ENCODE measurements around the gene CTBP1.
"Not testable (repeated sequence)": the region's sequence is repeated elsewhere in the genome, so short reads cannot be mapped to it uniquely, and the experiment has no call there.

CTBP1 gene

GRCh38 chr4:1248245-1249147 is at the start of gene CTBP1:
CTBP1 (minus strand) TSS chr4:1249130; CDS start chr4:1241331, 7,799 bp downstream.
- DNase-seq, result peak; percentile 85

- DNase-seq, result no peak
These were observed 49.5 kb upstream of the CTBP1 start for GRCh38 chr4:1298461-1298860.

- DNase-seq, result no peak
These were observed 48.8 kb upstream of the CTBP1 start for GRCh38 chr4:1297456-1298325.

- no peak for DNase-seq
These were observed 48.1 kb upstream of the CTBP1 start for GRCh38 chr4:1297023-1297395.

- no peak for DNase-seq
These were observed 47.5 kb upstream of the CTBP1 start for GRCh38 chr4:1296324-1297022.

GRCh38 chr4:1295405-1296055 is 46.6 kb upstream of the CTBP1 start:
- DNase-seq, result no peak

- DNase-seq, result no peak
These were observed 46.0 kb upstream of the CTBP1 start for GRCh38 chr4:1294891-1295290.

- no peak for DNase-seq
These were observed 45.5 kb upstream of the CTBP1 start for GRCh38 chr4:1294424-1294823.

GRCh38 chr4:1293991-1294390 is 45.1 kb upstream of the CTBP1 start:
- DNase-seq, result no peak

GRCh38 chr4:1293531-1293941 is 44.6 kb upstream of the CTBP1 start:
- no peak for DNase-seq

- DNase-seq, result not testable (repeated sequence)
These were observed 43.7 kb upstream of the CTBP1 start for GRCh38 chr4:1292703-1293011.

GRCh38 chr4:1291996-1292702 is 43.2 kb upstream of the CTBP1 start:
- no peak for DNase-seq

- peak; percentile 29 for DNase-seq
These were observed 42.2 kb upstream of the CTBP1 start for GRCh38 chr4:1291091-1291490.

- DNase-seq, result peak; percentile 30
These were observed 41.4 kb upstream of the CTBP1 start for GRCh38 chr4:1290165-1290977.

- DNase-seq, result peak; percentile 95
These were observed 40.6 kb upstream of the CTBP1 start, which contains the start of gene MAEA for GRCh38 chr4:1289207-1290164. MAEA (plus strand) TSS chr4:1289891; CDS start chr4:1289914, 23 bp downstream.

- DNase-seq, result peak; percentile 15
These were observed 39.9 kb upstream of the CTBP1 start for GRCh38 chr4:1288786-1289185.

- no peak for DNase-seq
These were observed 37.0 kb upstream of the CTBP1 start for GRCh38 chr4:1285790-1286553.

GRCh38 chr4:1285151-1285789 is 36.3 kb upstream of the CTBP1 start:
- DNase-seq, result no peak

GRCh38 chr4:1283711-1284110 is 34.8 kb upstream of the CTBP1 start:
- no peak for DNase-seq

All from NCI-H69 (cell line).